OCI-LY1 (cell line): ENCODE results near the gene EYA2.

Source experiments
- EZH2 ChIP-seq: fragments of 200-600 bp; sonication (generic), shearing (Covaris generic); IDR thresholded peaks from 2 replicates; pipeline ENCODE4 v1.8.0; 2017; ENCODE audit warnings: borderline replicate concordance, mixed run types, mild to moderate bottlenecking, antibody characterized with exemption, low read length, moderate library complexity, mixed read lengths
- TF ChIP-seq, protein P1 (sequence below): fragments of 200-600 bp; sonication (generic), shearing (Covaris generic); IDR thresholded peaks from 2 replicates; pipeline ENCODE4 v1.5.1; 2017; ENCODE audit warnings: mild to moderate bottlenecking, antibody characterized with exemption, low read length, moderate library complexity, mixed read lengths

DNA sequence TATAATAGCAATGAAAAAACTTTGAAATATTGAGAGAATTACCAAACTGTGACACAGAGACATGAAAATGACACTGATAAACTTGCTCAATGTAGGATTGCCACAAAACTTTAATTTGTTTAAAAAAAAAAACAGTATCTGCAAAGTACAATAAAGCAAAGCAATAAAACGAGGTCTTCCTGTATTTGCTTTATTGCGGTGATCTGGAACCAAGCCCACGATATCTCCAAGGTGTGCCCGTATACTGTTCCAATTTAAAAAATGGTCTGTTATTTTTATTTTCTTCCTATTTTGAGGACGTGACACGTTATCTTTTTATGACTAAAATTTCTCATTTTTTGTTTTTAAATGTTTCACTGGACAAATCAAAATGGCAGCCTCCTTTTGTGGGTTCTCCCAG is 25.5 kb downstream of the EYA2 start:
- TF ChIP-seq, protein P1, sequence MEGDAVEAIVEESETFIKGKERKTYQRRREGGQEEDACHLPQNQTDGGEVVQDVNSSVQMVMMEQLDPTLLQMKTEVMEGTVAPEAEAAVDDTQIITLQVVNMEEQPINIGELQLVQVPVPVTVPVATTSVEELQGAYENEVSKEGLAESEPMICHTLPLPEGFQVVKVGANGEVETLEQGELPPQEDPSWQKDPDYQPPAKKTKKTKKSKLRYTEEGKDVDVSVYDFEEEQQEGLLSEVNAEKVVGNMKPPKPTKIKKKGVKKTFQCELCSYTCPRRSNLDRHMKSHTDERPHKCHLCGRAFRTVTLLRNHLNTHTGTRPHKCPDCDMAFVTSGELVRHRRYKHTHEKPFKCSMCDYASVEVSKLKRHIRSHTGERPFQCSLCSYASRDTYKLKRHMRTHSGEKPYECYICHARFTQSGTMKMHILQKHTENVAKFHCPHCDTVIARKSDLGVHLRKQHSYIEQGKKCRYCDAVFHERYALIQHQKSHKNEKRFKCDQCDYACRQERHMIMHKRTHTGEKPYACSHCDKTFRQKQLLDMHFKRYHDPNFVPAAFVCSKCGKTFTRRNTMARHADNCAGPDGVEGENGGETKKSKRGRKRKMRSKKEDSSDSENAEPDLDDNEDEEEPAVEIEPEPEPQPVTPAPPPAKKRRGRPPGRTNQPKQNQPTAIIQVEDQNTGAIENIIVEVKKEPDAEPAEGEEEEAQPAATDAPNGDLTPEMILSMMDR = no peak
- no peak for TF ChIP-seq EZH2
